SK-N-SH treated with all-trans-retinoic acid at 6 μM for 48 hours (cell line): ENCODE results near the gene ACOX1.

Source experiments
- ATAC-seq: fragments of 200-7000 bp; cut with Tn5 transposase; 3 replicates; pipeline ENCODE4 v1.9.1; 2020; ENCODE audit warnings: mild to moderate bottlenecking, moderate library complexity
- ARNTL ChIP-seq: fragments of 450-650 bp; formaldehyde crosslinking; IDR thresholded peaks from 2 replicates; pipeline ENCODE4 v1.5.0; 2020; ENCODE audit warnings: low read depth, mild to moderate bottlenecking, moderate library complexity, borderline replicate concordance
- BACH2 ChIP-seq: fragments of 250-450 bp; sonication (Bioruptor Pico); IDR thresholded peaks from 2 replicates; pipeline ENCODE4 v1.9.0; 2021; ENCODE audit warnings: mild to moderate bottlenecking, borderline replicate concordance
- ESRRG ChIP-seq: fragments of 250-450 bp; sonication (Bioruptor Pico); IDR thresholded peaks from 2 replicates; pipeline ENCODE4 v1.6.1; 2021; ENCODE audit warnings: mild to moderate bottlenecking
- GLIS3 ChIP-seq: fragments of 250-450 bp; sonication (Bioruptor Pico); IDR thresholded peaks from 2 replicates; pipeline ENCODE4 v1.5.0; 2020; ENCODE audit warnings: mild to moderate bottlenecking, moderate library complexity
- ISL1 ChIP-seq: fragments of 250-450 bp; sonication (Bioruptor Pico); IDR thresholded peaks from 2 replicates; pipeline ENCODE4 v2.1.2; 2022; ENCODE audit warnings: mild to moderate bottlenecking, moderate library complexity
- OSR1 ChIP-seq: fragments of 250-450 bp; sonication (Bioruptor Pico); IDR thresholded peaks from 2 replicates; pipeline ENCODE4 v1.8.0; 2022; ENCODE audit warnings: moderate library complexity, mild to moderate bottlenecking, inconsistent platforms
- RARB ChIP-seq: fragments of 250-450 bp; sonication (Bioruptor Pico); IDR thresholded peaks from 2 replicates; pipeline ENCODE4 v1.8.0; 2021; ENCODE audit warnings: mild to moderate bottlenecking, moderate library complexity
- TCF4 ChIP-seq: fragments of 250-450 bp; sonication (Bioruptor Pico); IDR thresholded peaks from 2 replicates; pipeline ENCODE4 v1.8.0; 2021; ENCODE audit warnings: mild to moderate bottlenecking, moderate library complexity, borderline replicate concordance
- ZC3H10 ChIP-seq: fragments of 250-450 bp; sonication (Bioruptor Pico); IDR thresholded peaks from 2 replicates; pipeline ENCODE4 v1.5.1; 2021; ENCODE audit warnings: mild to moderate bottlenecking, moderate library complexity
- ZNF70 ChIP-seq: fragments of 450-650 bp; formaldehyde crosslinking; IDR thresholded peaks from 2 replicates; pipeline ENCODE4 v1.5.0; 2020; ENCODE audit warnings: mild to moderate bottlenecking, moderate library complexity
- ZNF8 ChIP-seq: fragments of 450-650 bp; formaldehyde crosslinking; IDR thresholded peaks from 2 replicates; pipeline ENCODE4 v1.5.0; 2020; ENCODE audit warnings: mild to moderate bottlenecking, moderate library complexity
- TF ChIP-seq, protein P1 (sequence below): fragments of 250-450 bp; sonication (Bioruptor Pico); IDR thresholded peaks from 2 replicates; pipeline ENCODE4 v1.5.0; 2020; ENCODE audit warnings: mild to moderate bottlenecking, moderate library complexity
- TF ChIP-seq, protein P2 (sequence below): fragments of 250-450 bp; sonication (Bioruptor Pico); IDR thresholded peaks from 2 replicates; pipeline ENCODE4 v1.8.0; 2021; ENCODE audit warnings: low read depth, mild to moderate bottlenecking, moderate library complexity, borderline replicate concordance
- TF ChIP-seq, protein P3 (sequence below): fragments of 250-450 bp; sonication (Bioruptor Pico); IDR thresholded peaks from 2 replicates; pipeline ENCODE4 v1.5.1; 2021; ENCODE audit warnings: mild to moderate bottlenecking, moderate library complexity

The ACOX1 gene

DNA sequence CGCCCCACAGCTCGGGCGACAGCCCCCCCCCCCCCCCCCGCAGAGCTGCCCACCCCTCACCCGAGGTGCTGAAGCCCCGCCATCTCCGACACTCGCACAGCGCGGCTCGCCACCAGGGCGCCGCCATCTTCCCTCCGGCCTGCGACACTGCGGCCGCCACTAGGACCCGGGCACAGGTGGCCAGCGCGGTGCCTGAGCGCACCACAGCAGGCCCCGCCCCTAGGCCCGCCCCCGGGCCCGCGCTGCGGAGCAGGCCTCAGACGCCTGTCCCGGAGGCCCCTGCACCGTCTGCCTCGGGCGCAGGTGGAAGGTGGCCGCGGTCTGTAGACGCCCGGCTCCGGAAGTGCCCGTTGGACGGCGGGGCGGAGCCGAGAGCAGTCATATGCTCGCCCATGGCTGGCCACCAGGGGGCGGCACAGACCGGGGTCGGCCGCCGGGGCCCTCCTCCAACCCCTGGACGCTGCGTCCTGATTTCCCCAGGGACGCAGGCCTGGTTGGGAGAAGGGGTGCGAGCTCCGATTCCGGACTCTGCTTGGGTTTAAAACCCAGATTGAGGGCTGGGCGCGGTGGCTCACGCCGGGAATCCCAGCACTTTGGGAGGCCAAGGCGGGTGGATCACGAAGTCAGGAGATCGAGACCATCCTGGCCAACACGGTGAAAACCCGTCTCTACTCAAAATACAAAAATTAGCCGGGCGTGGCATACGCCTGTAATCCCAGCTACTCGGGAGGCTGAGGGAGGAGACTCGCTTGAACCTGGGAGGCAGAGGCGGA lies 74.0 kb downstream of the ACOX1 start, which contains the start of gene MRPL38:
MRPL38 (minus strand) TSS at position 136 of the 773 bp plus-strand sequence; CDS start at position 127, 9 bp downstream.
- TF ChIP-seq ZNF70 (no peak), ARNTL (CRISPR knock-in tag) (no peak), ISL1 (CRISPR knock-in tag) (no peak), TCF4 (peak; percentile 41; the same call in 1 of the 2 replicates), BACH2 (no peak), ZC3H10 (0 out of 2 replicates have a peak, but pooled peaks have one; percentile 4), ESRRG (CRISPR knock-in tag) (0 out of 2 replicates have a peak, but pooled peaks have one; percentile 66)
- TF ChIP-seq, protein P1, sequence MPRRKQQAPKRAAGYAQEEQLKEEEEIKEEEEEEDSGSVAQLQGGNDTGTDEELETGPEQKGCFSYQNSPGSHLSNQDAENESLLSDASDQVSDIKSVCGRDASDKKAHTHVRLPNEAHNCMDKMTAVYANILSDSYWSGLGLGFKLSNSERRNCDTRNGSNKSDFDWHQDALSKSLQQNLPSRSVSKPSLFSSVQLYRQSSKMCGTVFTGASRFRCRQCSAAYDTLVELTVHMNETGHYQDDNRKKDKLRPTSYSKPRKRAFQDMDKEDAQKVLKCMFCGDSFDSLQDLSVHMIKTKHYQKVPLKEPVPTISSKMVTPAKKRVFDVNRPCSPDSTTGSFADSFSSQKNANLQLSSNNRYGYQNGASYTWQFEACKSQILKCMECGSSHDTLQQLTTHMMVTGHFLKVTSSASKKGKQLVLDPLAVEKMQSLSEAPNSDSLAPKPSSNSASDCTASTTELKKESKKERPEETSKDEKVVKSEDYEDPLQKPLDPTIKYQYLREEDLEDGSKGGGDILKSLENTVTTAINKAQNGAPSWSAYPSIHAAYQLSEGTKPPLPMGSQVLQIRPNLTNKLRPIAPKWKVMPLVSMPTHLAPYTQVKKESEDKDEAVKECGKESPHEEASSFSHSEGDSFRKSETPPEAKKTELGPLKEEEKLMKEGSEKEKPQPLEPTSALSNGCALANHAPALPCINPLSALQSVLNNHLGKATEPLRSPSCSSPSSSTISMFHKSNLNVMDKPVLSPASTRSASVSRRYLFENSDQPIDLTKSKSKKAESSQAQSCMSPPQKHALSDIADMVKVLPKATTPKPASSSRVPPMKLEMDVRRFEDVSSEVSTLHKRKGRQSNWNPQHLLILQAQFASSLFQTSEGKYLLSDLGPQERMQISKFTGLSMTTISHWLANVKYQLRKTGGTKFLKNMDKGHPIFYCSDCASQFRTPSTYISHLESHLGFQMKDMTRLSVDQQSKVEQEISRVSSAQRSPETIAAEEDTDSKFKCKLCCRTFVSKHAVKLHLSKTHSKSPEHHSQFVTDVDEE (CRISPR knock-in tag) = peak; percentile 89
- TF ChIP-seq, protein P2, sequence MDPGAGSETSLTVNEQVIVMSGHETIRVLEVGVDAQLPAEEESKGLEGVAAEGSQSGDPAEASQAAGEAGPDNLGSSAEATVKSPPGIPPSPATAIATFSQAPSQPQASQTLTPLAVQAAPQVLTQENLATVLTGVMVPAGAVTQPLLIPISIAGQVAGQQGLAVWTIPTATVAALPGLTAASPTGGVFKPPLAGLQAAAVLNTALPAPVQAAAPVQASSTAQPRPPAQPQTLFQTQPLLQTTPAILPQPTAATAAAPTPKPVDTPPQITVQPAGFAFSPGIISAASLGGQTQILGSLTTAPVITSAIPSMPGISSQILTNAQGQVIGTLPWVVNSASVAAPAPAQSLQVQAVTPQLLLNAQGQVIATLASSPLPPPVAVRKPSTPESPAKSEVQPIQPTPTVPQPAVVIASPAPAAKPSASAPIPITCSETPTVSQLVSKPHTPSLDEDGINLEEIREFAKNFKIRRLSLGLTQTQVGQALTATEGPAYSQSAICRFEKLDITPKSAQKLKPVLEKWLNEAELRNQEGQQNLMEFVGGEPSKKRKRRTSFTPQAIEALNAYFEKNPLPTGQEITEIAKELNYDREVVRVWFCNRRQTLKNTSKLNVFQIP (CRISPR knock-in tag) = 0 out of 2 replicates have a peak, but pooled peaks have one; percentile 8
- TF ChIP-seq, protein P3, sequence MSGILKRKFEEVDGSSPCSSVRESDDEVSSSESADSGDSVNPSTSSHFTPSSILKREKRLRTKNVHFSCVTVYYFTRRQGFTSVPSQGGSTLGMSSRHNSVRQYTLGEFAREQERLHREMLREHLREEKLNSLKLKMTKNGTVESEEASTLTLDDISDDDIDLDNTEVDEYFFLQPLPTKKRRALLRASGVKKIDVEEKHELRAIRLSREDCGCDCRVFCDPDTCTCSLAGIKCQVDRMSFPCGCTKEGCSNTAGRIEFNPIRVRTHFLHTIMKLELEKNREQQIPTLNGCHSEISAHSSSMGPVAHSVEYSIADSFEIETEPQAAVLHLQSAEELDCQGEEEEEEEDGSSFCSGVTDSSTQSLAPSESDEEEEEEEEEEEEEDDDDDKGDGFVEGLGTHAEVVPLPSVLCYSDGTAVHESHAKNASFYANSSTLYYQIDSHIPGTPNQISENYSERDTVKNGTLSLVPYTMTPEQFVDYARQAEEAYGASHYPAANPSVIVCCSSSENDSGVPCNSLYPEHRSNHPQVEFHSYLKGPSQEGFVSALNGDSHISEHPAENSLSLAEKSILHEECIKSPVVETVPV = peak; percentile 66; the same call in 1 of the 2 replicates

DNA sequence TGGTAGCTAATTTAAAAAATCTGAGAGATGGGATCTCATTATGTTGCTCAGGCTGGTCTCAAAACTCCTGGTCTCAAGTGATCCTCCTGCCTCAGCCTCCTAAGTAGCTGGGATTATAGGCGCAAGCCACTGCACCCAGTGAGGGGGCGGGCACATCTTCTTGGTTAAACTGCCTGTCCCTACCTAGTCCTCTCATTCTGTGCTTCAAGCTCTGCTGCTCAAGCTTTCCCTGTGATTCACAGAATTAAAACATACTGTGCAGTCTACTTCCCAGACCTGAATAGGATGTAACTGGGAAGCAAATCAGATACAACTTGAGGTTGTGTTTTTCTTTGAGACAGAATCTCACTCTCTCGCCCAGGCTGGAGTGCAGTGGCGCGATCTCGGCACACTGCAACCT lies 76.6 kb downstream of the ACOX1 start:
- no peak for ATAC-seq

More for the DNA sequence above, 74.0 kb downstream of the ACOX1 start, which contains the start of gene MRPL38:
- ATAC-seq = peak; percentile 98

DNA sequence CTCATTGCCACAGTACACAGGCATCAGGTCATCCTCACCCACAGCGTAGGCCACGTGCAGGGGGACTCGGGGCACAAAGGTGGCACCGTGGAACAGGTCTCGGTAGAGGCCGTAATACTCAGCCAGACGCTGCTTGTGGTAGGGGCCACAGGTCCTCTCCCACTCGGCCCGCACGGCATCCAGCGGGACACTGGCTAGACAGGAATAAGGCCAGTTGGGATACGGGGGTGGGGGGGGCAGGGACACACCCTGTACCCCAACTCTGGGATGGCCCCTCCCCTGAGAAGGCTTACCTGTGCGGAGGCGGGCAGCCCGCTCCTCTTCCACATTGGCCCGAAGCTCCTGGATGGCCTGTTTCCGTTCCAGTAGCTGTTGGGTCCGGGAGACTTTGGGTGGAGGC lies 77.2 kb downstream of the ACOX1 start:
- ATAC-seq = no peak
- TF ChIP-seq TCF4 (no peak), OSR1 (no peak), ZC3H10 (no peak), ZNF8 (CRISPR knock-in tag) (no peak), GLIS3 (CRISPR knock-in tag) (no peak)
- TF ChIP-seq, protein P1 (CRISPR knock-in tag) = no peak
- TF ChIP-seq, protein P3 = no peak

More for the DNA sequence above, 76.6 kb downstream of the ACOX1 start:
- TF ChIP-seq ESRRG (CRISPR knock-in tag) = no peak
- no peak for TF ChIP-seq RARB
- TF ChIP-seq, protein P2 (CRISPR knock-in tag) = no peak
- no peak for TF ChIP-seq GLIS3 (CRISPR knock-in tag)
